ENCODE data around the gene SNRPA. TPM values are rescaled to one million over a fixed set of nuclear protein-coding genes. Genes with fewer than 3 reads are reported as not detected.
"Not testable (repeated sequence)": the region's sequence is repeated elsewhere in the genome, so short reads cannot be mapped to it uniquely, and the experiment has no call there.

SNRPA gene
- polyA plus RNA-seq, 3 donors: 21.2 to 44.1 (median 42.8) TPM

GRCh38 chr19:40763963-40764362 is 13.0 kb downstream of the SNRPA start:
- WGBS, 3 donors: 91 to 95% (median 91%) methylated on average over 10 of the region's 10 CpGs
- H3K27ac ChIP-seq (ENCODE audit: low read depth, low read length): no peak overlapping the region

- WGBS, 3 donors: 95 to 99% (median 96%) methylated on average over 12 to 13 of the region's 13 CpGs
- H3K27ac ChIP-seq (ENCODE audit: low read depth, low read length): not testable (repeated sequence)
Measured at GRCh38 chr19:40766385-40766784, 15.4 kb downstream of the SNRPA start.

GRCh38 chr19:40768869-40769268 is 17.9 kb downstream of the SNRPA start:
- H3K27ac ChIP-seq (ENCODE audit: low read depth, low read length): no peak overlapping the region
- 75 to 87% (median 83%) methylated on average over 5 of the region's 5 CpGs for WGBS, 3 donors

GRCh38 chr19:40771101-40771862 is 20.3 kb downstream of the SNRPA start:
- not testable (repeated sequence) for H3K27ac ChIP-seq (ENCODE audit: low read depth, low read length)
- WGBS, 3 donors: 92 to 96% (median 94%) methylated on average over 10 of the region's 10 CpGs

- 81 to 88% (median 85%) methylated on average over 9 of the region's 9 CpGs for WGBS, 3 donors
- H3K27ac ChIP-seq (ENCODE audit: low read depth, low read length): no peak within 1 kb of the TSS
Measured at GRCh38 chr19:40774916-40775631, 24.1 kb downstream of the SNRPA start, which contains the start of gene MIA. Gene MIA (plus strand): TSS chr19:40775521. CDS start chr19:40775543, 22 bp downstream.

GRCh38 chr19:40775632-40776022 is 24.6 kb downstream of the SNRPA start:
- 88 to 93% (median 90%) methylated on average over 10 of the region's 10 CpGs for WGBS, 3 donors
- H3K27ac ChIP-seq (ENCODE audit: low read depth, low read length): no peak overlapping the region

- 80 to 84% (median 81%) methylated on average over 7 of the region's 7 CpGs for WGBS, 3 donors
- H3K27ac ChIP-seq (ENCODE audit: low read depth, low read length): no peak overlapping the region
Measured at GRCh38 chr19:40776364-40776763, 25.4 kb downstream of the SNRPA start.

- WGBS, 3 donors: 9 to 16% (median 10%) methylated on average over 13 of the region's 13 CpGs
Measured at GRCh38 chr19:40776932-40777644, 26.1 kb downstream of the SNRPA start.

GRCh38 chr19:40777645-40777936 is 26.6 kb downstream of the SNRPA start:
- 0 to 1% (median 0%) methylated on average over 10 of the region's 10 CpGs for WGBS, 3 donors

More at GRCh38 chr19:40776932-40777644, 26.1 kb downstream of the SNRPA start:
- H3K27ac ChIP-seq (ENCODE audit: low read depth, low read length): peak overlapping the region; percentile 7

GRCh38 chr19:40777937-40778705 is 27.1 kb downstream of the SNRPA start, which contains the start of gene RAB4B:
Gene RAB4B (plus strand): TSS chr19:40778247. CDS start chr19:40778376, 129 bp downstream.
- peak within 1 kb of the TSS; percentile 44 for H3K27ac ChIP-seq (ENCODE audit: low read depth, low read length)
- WGBS, 3 donors: 0 to 1% (median 0%) methylated on average over 56 of the region's 56 CpGs

More at GRCh38 chr19:40777645-40777936, 26.6 kb downstream of the SNRPA start:
- peak overlapping the region; percentile 7 for H3K27ac ChIP-seq (ENCODE audit: low read depth, low read length)

GRCh38 chr19:40778706-40779284 is 27.8 kb downstream of the SNRPA start:
- no peak overlapping the region for H3K27ac ChIP-seq (ENCODE audit: low read depth, low read length)
- 6 to 12% (median 11%) methylated on average over 7 of the region's 7 CpGs for WGBS, 3 donors

- no peak overlapping the region for H3K27ac ChIP-seq (ENCODE audit: low read depth, low read length)
- 96 to 99% (median 98%) methylated on average over 5 of the region's 5 CpGs for WGBS, 3 donors
Measured at GRCh38 chr19:40780582-40780981, 29.6 kb downstream of the SNRPA start.

GRCh38 chr19:40781140-40781539 is 30.1 kb downstream of the SNRPA start:
- WGBS, 3 donors: 94 to 95% (median 94%) methylated on average over 7 of the region's 7 CpGs
- H3K27ac ChIP-seq (ENCODE audit: low read depth, low read length): no peak overlapping the region

- 88 to 93% (median 90%) methylated on average over 14 of the region's 14 CpGs for WGBS, 3 donors
- H3K27ac ChIP-seq (ENCODE audit: low read depth, low read length): no peak overlapping the region
Measured at GRCh38 chr19:40783711-40784110, 32.7 kb downstream of the SNRPA start.

- H3K27ac ChIP-seq (ENCODE audit: low read depth, low read length): not testable (repeated sequence)
- 91 to 100% (median 100%) methylated on average over 2 of the region's 2 CpGs for WGBS, 3 donors
Measured at GRCh38 chr19:40784146-40784545, 33.1 kb downstream of the SNRPA start.

GRCh38 chr19:40785526-40785925 is 34.5 kb downstream of the SNRPA start:
- WGBS, 3 donors: 63 to 92% (median 83%) methylated on average over 1 of the region's 1 CpG
- no peak overlapping the region for H3K27ac ChIP-seq (ENCODE audit: low read depth, low read length)

- 93 to 95% (median 95%) methylated on average over 25 of the region's 25 CpGs for WGBS, 3 donors
Measured at GRCh38 chr19:40786060-40787037, 35.3 kb downstream of the SNRPA start.

More at GRCh38 chr19:40786060-40787037, 35.3 kb downstream of the SNRPA start:
- H3K27ac ChIP-seq (ENCODE audit: low read depth, low read length): no peak overlapping the region
